ENCODE data around the gene TRO.

The TRO gene

DNA sequence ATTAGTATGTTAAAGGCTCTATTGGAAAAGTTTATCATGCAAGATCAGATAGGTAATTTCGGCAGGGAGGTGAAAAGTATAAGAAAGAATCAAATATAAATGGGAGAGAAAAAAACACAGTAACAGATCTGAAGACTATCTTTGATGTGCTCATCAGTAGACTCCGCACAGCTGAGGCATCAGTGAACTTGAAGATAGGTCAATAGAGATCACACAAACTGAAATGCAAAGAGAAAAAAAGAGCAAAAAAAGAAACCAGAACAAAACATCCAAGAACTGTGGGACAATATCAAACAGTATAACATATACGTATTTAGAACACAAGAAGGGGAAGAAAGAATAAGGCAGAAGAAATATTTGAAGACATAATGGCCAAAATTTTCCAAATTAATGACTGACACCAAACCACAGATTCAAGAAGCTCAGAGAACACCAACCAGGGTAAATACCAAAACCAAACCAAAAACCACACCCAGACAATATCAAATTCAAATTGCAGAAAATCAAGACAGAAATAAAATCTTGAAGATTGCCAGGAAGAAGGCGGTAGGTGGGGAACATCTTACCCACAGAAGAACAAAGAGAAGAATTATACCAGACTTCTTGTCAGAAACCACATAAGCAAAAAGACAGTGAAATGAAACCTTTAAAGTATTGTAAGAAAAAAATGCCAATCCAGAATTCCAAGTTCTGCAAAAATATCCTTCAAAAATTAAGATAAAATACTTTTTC lies 44.3 kb downstream of the TRO start:
- Histone ChIP-seq H3K4me1 (ENCODE audit: control insufficient read depth, insufficient read depth, low read length) (no peaks in the 10 kb centered on the region), H3K27me3 (ENCODE audit: control insufficient read depth, insufficient read depth, low read length) (no peaks in the 10 kb centered on the region), H3K36me3 (ENCODE audit: control insufficient read depth, insufficient read depth, low read length) (no peaks in the 10 kb centered on the region), H3K9ac (ENCODE audit: low read depth, low read length) (no peak overlapping the region), H3K9me3 (ENCODE audit: control insufficient read depth, insufficient read depth, low read length) (peaks cover 63% of the 10 kb centered on the region), H3K27ac (ENCODE audit: low read depth, low read length) (no peak overlapping the region), H3K4me3 (ENCODE audit: low read depth, low read length) (no peak overlapping the region)

GRCh38 chrX:54977387-54977786 lies 56.8 kb downstream of the TRO start:
- H3K4me1 ChIP-seq (ENCODE audit: control insufficient read depth, insufficient read depth, low read length) = no peaks in the 10 kb centered on the region
- no peak overlapping the region for H3K4me3 ChIP-seq (ENCODE audit: low read depth, low read length)
- no peak overlapping the region for H3K9ac ChIP-seq (ENCODE audit: low read depth, low read length)
- H3K27me3 ChIP-seq (ENCODE audit: control insufficient read depth, insufficient read depth, low read length) = no peaks in the 10 kb centered on the region
- no peak overlapping the region for H3K27ac ChIP-seq (ENCODE audit: low read depth, low read length)
- H3K36me3 ChIP-seq (ENCODE audit: control insufficient read depth, insufficient read depth, low read length) = no peaks in the 10 kb centered on the region
- peaks cover 45% of the 10 kb centered on the region for H3K9me3 ChIP-seq (ENCODE audit: control insufficient read depth, insufficient read depth, low read length)

- no peaks in the 10 kb centered on the region for H3K27me3 ChIP-seq (ENCODE audit: control insufficient read depth, insufficient read depth, low read length)
- no peaks in the 10 kb centered on the region for H3K36me3 ChIP-seq (ENCODE audit: control insufficient read depth, insufficient read depth, low read length)
- H3K9me3 ChIP-seq (ENCODE audit: control insufficient read depth, insufficient read depth, low read length) = peaks cover 49% of the 10 kb centered on the region
- H3K9ac ChIP-seq (ENCODE audit: low read depth, low read length) = no peak overlapping the region
- no peak overlapping the region for H3K4me3 ChIP-seq (ENCODE audit: low read depth, low read length)
- no peaks in the 10 kb centered on the region for H3K4me1 ChIP-seq (ENCODE audit: control insufficient read depth, insufficient read depth, low read length)
- H3K27ac ChIP-seq (ENCODE audit: low read depth, low read length) = no peak overlapping the region
Observed at GRCh38 chrX:54978448-54978847, 57.8 kb downstream of the TRO start.

- H3K36me3 ChIP-seq (ENCODE audit: control insufficient read depth, insufficient read depth, low read length) = no peaks in the 10 kb centered on the region
- H3K4me1 ChIP-seq (ENCODE audit: control insufficient read depth, insufficient read depth, low read length) = no peaks in the 10 kb centered on the region
- no peak overlapping the region for H3K27ac ChIP-seq (ENCODE audit: low read depth, low read length)
- H3K4me3 ChIP-seq (ENCODE audit: low read depth, low read length) = no peak overlapping the region
- peaks cover 46% of the 10 kb centered on the region for H3K9me3 ChIP-seq (ENCODE audit: control insufficient read depth, insufficient read depth, low read length)
- H3K27me3 ChIP-seq (ENCODE audit: control insufficient read depth, insufficient read depth, low read length) = no peaks in the 10 kb centered on the region
- no peak overlapping the region for H3K9ac ChIP-seq (ENCODE audit: low read depth, low read length)
Observed at GRCh38 chrX:54979432-54979831, 58.8 kb downstream of the TRO start.

- H3K9ac ChIP-seq (ENCODE audit: low read depth, low read length) = no peak overlapping the region
- peaks cover 53% of the 10 kb centered on the region for H3K9me3 ChIP-seq (ENCODE audit: control insufficient read depth, insufficient read depth, low read length)
- no peak overlapping the region for H3K27ac ChIP-seq (ENCODE audit: low read depth, low read length)
- H3K27me3 ChIP-seq (ENCODE audit: control insufficient read depth, insufficient read depth, low read length) = no peaks in the 10 kb centered on the region
- H3K4me1 ChIP-seq (ENCODE audit: control insufficient read depth, insufficient read depth, low read length) = no peaks in the 10 kb centered on the region
- H3K36me3 ChIP-seq (ENCODE audit: control insufficient read depth, insufficient read depth, low read length) = no peaks in the 10 kb centered on the region
- H3K4me3 ChIP-seq (ENCODE audit: low read depth, low read length) = no peak overlapping the region
Observed at GRCh38 chrX:54980334-54980733, 59.7 kb downstream of the TRO start.

All from HUES48 (cell line).